OCI-LY7 (cell line): Measurements from ENCODE around the gene SERTAD4.

ENCODE experiments used
- CTCF ChIP-seq: fragments of 200-600 bp; sonication (generic); conservative IDR thresholded peaks from 2 replicates; pipeline ENCODE4 v1.5.1; 2014; ENCODE audit warnings: mild to moderate bottlenecking, antibody characterized with exemption, low read length, moderate library complexity, mixed read lengths
- EZH2phosphoT487 ChIP-seq: fragments of 200-600 bp; sonication (generic); IDR thresholded peaks from 2 replicates; pipeline ENCODE4 v1.6.1; 2018; ENCODE audit warnings: low read depth, borderline replicate concordance, mild to moderate bottlenecking, mixed run types, antibody characterized with exemption, low read length, moderate library complexity, mixed read lengths

DNA sequence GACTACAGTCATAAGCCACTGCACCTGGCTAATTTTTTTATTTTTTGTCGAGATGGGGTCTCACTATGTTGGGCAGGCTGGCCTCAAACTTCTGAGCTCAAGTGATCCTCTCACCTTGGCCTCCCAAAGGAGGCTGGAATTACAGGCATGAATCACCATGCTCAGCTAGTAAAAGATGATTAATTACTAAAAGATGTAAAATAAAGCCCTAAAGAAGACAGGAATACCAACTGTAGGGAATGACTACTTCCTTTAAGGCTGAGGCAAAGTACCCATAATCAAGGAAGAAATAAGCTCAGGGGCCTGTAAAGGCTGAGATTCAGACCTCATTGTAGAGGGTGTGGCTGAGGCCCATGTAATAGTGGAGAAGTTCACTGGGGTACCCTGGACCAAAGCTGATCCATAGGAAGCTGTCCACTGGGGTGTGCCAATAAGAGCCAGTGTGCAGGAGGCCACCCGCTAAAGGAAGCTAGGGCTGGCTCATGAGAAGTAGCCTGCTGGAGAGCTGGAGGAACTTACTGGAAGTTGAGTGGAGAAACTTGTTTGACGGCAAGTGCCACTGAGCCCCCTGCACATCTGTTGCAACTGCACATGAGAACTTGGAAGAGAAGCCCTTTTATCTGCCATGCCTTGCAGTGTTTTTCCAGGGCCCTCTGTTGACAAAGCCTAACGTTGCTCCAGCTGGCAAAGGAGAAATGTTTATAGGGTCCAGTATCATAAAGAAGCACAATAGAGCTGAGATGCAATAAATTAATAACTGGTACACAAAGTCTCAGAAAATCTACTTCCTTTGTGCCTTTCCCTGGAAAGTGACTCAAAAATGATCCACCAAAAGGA is 17.8 kb upstream of the SERTAD4 start:
- TF ChIP-seq CTCF (no peak), EZH2phosphoT487 (no peak)
